CMK (cell line): ENCODE measurements around the gene GHDC.
A peak's percentile ranks its signal among the peaks of the same experiment; 100 is the strongest.
"Not testable (repeated sequence)": the region's sequence is repeated elsewhere in the genome, so short reads cannot be mapped to it uniquely, and the experiment has no call there.

Experiments
- DNase-seq: peaks from one replicate; pipeline ENCODE4 v3.0.0-alpha.2; 2010; ENCODE audit warnings: low read depth

The GHDC gene

GRCh38 chr17:42202159-42202558 lies 7.9 kb upstream of the GHDC start:
- no peak for DNase-seq

DNA sequence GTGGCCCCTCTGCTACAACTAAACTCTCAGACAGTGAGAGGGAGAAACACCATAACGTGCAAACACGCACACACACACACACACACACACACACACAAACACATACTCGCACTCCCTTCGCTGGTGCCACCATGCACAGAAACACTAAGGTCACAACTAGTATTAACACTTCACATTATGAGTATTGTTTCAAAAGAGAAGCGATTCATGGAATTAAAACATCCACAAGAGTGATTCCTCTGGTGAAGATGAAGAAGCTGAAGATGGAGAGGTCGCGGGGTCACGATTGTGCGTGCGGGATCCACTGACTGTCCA lies 7.1 kb upstream of the GHDC start:
- DNase-seq = no peak

- no peak for DNase-seq
These were observed 6.6 kb upstream of the GHDC start for GRCh38 chr17:42200706-42201457.

- no peak for DNase-seq
These were observed 5.2 kb upstream of the GHDC start for GRCh38 chr17:42199416-42200011.

DNA sequence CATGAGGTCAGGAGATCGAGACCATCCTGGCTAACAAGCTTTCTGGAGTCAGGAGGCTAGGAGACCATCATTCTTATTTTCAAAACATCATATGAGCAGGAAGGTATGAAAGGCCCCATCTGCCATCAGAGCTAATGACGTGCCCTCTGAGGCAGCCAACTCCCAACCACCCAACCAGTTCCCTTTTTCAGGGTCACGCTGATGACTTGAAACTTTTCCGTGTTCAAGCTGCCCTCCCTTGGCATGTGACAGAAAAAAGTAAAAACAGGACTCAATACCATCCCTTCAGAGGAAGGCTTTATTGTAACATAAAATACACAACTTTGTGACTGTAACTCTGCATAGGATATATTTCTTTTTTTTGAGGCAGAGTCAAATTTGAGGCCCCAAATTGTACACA lies 4.6 kb upstream of the GHDC start:
- DNase-seq = no peak

GRCh38 chr17:42197564-42198156 lies 3.4 kb upstream of the GHDC start:
- no peak for DNase-seq

GRCh38 chr17:42193216-42193968 lies 902 bp downstream of the GHDC start:
- DNase-seq = no peak

- DNase-seq = no peak
These were observed 1.8 kb downstream of the GHDC start for GRCh38 chr17:42192189-42193126.

DNA sequence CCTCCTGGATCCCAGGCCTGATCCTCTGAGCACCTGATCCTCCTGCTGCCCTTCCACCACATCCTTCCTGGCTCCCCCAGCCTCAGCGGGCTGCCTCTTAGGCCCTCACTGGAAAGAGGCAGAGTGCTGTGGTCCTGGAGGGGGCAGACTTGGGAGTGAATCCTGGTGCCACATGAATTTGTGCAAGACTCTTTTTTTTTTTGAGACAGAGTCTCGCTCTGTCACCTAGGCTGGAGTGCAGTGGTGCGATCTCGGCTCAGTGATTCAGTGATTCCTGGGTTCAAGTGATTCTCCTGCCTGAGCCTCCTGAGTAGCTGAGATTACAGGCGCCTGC lies 3.1 kb downstream of the GHDC start:
- DNase-seq = no peak

GRCh38 chr17:42190491-42191274 lies 3.6 kb downstream of the GHDC start:
- no peak for DNase-seq

GRCh38 chr17:42189651-42189965 lies 4.7 kb downstream of the GHDC start:
- DNase-seq = no peak

DNA sequence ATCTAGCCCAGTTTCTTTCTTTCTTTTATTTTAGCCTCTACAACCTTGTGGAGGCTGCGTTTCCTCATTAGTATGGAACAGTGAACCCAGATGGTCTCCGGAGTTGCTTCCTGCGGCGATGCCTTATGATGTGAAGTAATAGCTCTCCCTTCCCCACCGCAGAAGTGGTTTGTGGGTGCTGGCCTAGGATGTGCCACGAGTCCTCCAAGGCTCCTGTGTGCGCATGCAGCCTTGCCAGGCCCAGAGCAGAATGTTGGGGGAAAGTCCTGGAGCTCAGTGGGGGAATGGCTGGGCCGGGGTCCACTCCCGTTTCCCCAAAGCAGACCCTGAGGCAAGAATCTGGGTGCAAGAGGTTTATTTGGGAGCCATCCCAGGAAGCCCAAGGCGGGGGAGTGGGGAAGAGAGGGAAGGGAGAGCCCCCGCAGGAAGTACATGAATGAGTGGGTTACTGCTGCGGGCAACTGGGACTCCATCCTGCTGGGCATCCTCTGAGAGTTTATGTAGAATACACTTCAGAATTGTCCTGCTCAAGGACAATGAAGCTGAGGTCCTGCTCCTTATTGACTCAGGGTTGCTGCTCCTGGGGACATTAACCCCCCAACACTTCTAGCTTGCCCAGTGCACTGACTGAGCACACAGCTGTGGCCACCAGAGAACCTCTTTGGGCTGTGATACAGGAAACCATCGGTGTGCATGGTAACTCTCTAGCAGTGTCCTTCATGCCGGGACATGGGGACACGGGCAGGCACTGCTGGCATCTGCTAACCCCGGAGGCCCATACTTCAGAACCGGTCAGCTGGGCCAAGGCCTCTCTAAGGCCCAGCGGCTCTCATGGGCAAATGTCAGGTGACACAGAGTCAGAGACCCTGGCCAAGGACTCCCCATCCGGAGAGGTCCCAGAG lies 5.3 kb downstream of the GHDC start:
- DNase-seq = no peak

GRCh38 chr17:42187833-42188232 lies 6.5 kb downstream of the GHDC start:
- DNase-seq = no peak

GRCh38 chr17:42186191-42186590 lies 8.1 kb downstream of the GHDC start:
- DNase-seq = not testable (repeated sequence)

DNA sequence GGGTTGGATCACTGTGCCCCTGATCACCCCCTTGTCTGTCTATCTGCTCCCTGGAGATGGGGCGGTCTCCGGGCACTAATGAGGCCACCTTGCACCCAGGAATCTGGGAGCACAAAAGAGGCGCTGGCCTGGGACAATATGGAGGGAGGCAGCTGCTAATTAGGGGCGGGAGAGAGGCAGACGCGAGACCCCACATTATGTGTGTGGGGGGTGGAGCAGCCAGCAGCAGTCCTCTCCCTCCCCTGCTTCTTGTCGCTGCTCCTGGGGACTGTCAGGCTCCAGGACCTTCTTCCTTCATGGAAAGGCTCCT lies 8.7 kb downstream of the GHDC start:
- no peak for DNase-seq

- no peak for DNase-seq
These were observed 9.3 kb downstream of the GHDC start, which contains the start of gene HCRT for GRCh38 chr17:42184713-42185620. HCRT (minus strand) TSS chr17:42185452; CDS start chr17:42185365, 87 bp downstream.

- DNase-seq = peak; percentile 74
These were observed 10.3 kb downstream of the GHDC start for GRCh38 chr17:42183741-42184711.
